HG03442 (cell line): ENCODE data around the gene CHD2.
A peak's percentile ranks its signal among the peaks of the same experiment; 100 is the strongest.

Experiments
- ATAC-seq: cut with Tn5 transposase; IDR thresholded peaks from one replicate; pipeline ENCODE4 v1.9.1; 2021; ENCODE audit warnings: mild to moderate bottlenecking, moderate library complexity; ENCODE audit not compliant: unreplicated experiment

Gene CHD2

DNA sequence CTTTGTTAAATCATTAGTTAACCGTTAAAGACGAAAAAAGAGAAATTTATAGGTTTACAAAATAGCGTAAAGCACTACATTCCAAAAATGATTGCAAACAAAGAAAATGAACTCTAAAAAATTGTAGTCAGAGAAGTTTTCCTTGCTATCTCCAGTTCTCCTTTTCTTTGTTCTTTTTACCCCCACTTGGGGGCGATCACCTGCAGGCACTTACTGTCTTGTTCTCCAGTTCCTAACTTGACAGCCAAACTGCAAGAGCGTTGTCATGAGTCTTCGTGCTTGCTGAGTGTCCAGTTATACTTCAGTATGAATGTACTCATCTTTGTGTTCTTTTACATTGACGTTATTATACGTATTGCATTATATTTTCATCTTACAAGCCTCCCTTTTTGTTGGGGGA lies 54.5 kb downstream of the CHD2 start:
- no peak for ATAC-seq

DNA sequence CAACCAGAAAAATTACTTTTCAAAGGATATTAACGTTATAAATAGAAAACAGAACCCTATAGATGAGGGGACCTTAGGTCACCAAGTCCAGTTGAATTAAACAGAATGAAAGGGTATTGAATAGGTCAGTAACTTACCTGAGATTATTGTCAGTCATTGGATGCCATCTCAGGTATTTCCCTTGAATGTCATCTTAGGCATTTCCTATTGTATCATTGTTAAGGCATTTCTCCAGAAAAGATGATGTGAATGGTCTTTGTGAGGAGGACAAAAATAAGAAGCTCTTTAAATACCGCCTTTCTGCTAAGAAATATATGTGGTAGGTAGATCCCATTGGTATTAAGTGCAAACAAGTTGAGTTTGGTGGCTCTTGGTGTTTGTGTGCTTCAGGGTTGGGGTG lies 55.6 kb downstream of the CHD2 start:
- no peak for ATAC-seq

DNA sequence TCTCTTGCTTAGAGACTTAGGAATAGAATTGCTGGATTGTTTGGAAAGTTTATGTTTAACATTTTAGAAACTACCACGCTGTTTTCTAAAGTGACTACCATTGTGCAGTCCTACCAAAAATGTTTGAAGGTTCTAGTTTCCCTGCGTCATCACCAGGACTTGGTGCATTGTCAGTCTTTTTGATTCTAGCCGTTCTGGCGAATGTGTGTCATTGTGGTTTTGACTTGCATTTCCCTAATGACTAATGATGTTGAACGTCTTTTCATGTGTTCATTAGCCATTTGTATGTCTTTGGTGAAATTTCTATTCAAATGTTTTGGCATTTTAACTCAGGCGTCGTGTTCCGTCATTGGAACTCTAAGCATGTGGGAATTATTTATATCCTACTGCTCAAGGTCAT lies 58.0 kb downstream of the CHD2 start:
- no peak for ATAC-seq

DNA sequence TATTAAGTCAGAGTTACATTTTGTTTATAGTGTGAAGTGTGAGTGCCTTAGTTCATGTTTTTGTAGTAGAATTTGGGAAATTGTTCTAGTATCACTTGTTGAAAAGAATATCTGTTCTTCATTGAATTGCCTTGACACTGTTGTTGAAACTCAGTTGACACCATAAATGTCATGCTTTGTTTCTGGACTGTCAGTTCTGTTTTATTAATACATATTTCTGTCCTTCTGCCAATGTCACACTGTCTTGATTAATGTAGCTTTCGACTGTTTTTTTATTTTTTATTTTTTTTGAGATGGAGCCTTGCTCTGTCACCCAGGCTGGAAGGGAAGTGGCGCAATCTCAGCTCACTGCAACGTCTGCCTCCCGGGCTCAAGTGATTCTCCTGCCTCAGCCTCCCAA lies 59.1 kb downstream of the CHD2 start:
- ATAC-seq: no peak

DNA sequence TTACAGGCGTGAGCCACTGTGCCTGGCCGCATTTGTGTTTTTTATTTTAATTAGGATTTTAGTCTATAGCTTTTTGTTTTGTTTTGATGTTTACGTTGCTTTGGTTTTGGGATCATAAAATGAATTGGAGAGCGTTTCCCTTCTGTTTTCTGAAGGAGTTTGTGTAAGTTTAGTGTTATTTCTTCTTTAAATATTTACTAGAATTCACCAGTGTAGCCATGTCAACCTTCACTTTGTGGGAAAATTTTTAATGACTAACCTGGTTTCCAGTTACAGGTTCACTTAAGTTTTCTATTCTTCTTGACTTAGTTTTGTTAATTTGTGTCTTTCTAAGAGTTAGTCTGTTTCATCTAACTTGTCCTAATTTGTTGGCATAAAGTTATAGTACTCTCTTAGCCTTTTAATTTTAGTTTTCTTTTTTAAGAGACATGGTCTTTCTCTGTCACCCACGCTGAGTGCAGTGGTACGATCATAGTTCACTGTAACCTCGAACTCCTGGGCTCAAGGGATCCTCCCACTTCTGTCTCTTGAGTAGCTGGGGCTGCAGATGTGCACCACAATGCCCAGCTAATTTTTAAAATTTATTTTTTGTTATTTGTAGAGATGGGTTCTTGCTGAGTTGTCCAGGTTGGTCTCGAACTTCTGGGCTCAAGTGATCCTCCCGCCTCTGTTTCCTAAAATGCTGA lies 61.0 kb downstream of the CHD2 start:
- ATAC-seq: no peak

DNA sequence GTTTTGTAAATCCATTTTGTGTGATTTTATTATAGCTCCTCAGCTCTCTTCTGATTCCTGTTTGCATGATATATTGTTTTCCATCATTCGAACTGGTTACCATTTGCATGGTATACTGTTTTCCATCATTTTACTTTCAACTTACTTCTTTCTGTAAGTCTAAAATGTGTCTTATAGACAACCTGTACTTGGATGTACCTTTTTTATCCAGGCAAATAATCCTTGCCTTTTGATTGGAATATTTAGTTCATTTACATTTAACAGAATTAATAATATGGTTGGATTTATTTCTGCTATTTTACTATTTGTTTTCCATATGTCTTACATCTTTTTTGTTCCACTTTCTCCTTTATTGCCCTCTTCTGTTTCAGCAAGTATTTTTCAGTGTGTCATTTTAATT lies 62.8 kb downstream of the CHD2 start:
- no peak for ATAC-seq

DNA sequence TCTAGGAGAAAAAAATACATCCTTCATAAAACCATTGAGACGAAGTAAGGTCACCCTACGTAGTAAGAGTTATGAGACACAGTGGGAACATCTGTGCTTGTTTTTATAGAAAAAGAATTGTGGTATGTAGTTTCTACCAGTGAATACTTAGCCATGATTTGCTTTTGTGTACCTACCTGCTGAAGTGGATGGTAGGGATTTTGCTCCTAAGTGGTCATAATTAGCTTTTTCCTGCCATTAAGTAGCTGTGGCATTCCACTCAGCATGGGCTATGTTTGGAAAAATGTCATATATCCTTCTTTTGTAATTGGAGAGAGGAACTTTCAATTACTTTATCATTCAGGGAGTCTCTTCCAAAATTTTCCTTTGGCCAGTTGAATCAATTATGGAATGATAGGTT lies 63.7 kb downstream of the CHD2 start:
- ATAC-seq: no peak

DNA sequence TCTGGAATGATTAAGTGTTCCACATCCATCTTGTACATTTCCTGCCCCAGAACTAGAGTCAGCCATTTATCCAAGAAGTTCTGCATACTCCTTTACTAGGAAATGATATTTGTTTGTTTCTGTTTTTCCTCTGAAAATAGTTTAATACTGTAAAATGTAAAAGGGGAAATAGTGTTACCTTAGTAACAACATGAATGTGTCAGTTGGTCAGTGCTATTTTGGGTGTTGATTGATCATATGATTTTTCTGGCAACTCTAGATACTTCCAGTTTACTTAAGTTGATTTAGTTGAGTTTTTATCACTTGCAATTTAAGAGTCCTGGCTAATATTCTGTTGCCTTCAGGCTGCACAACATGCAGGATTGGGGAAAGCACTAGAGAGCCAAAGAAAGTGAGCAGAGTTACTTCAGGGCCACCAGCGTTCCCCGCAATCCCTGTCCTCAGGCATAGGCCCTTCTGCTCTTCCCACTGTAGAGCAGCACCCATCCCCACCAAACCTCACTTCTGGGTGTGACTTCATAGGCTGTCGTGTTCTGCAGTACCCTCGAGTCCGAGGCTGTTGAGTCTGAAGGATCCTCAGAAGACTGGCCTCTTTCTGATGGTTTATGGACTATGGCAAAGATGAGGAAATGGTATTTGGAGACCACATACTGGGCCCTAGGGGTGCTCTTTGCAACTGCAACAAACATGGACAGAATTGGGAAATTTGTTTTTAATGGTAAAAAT lies 69.0 kb downstream of the CHD2 start:
- no peak for ATAC-seq

DNA sequence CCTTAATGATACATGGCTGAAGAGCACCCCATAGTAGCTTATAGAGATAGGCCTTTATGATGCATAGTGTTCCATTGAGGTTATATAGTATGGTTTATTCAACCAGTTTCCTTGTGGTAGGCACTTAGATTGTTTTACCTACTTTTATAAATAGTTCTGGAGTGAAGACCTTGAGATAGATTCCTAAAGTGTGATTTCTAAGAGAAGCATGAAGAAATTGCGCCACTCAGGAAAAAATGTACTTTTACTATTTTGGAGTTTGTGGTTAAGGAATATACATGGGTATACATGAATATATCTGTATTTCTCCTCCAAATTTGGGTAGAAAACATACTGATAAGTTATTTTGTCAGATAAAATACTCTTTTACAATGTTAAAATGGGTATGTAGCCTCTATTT lies 70.5 kb downstream of the CHD2 start:
- no peak for ATAC-seq

DNA sequence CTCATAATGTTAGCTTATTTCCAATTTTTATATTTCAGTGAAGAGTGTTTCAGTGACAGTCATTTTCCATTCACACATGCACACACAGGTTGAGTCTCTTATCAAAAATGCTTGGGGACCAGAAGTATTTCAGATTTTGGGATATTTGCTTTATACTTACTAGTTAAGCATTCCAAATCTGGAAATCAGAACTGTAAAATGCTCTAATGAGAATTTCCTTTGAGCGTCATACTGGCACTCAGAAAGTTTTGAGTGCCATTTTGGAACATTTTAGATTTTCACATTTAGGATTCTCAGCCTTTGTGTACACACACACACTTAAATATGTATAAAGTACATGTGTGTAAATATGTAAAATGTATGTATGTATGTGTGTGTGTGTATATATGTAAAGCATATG lies 71.0 kb downstream of the CHD2 start:
- no peak for ATAC-seq

DNA sequence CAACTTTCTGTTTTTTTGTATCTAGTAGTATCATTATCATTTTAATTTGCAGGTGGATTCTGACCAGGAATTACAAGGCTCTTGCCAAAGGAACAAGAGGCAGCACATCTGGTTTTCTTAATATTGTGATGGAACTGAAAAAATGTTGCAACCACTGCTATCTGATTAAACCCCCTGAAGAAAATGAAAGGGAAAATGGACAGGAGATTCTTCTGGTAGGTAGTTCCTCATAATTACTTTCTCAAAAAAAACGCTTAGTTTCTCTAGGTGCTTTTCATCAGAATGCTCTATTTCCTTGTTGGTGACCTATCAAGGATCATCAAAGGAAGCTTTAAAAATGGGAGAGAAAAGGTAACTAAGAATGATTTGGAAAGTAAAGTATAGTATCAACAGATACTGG lies 71.6 kb downstream of the CHD2 start:
- ATAC-seq: no peak

DNA sequence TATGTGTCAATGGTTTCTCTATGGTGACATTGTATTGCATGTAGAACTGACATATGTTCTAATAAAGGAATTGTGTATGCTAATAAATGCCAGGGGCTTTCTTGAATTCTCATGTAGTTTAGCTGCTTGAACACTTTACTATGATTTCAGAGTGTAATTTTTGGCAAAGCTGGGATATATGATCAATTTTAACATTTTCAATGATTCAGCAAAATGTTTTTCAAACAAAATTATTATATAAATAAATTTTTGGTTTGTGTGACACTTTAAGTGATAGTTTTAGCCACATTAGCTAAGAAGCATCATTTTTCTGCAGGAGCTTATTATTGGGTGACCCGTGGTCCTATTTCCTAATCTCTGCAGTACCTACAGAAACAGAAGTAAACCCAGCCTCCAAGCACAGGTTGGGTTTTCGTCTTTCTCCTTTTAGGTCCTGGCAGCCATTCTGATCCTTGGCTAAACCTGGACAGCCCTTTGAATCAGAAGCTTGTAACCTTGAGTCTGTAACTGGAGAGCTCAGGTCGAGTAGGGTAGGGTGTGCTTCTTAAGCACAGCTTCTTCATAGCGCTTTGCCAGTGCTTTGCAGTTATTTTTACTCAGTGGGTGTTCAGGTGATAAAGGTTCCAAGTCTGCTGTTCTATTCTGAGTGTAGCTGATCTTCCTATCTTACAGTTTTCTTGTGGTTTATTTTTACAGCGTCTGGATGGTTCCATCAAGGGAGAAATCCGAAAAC lies 74.2 kb downstream of the CHD2 start:
- ATAC-seq: no peak

DNA sequence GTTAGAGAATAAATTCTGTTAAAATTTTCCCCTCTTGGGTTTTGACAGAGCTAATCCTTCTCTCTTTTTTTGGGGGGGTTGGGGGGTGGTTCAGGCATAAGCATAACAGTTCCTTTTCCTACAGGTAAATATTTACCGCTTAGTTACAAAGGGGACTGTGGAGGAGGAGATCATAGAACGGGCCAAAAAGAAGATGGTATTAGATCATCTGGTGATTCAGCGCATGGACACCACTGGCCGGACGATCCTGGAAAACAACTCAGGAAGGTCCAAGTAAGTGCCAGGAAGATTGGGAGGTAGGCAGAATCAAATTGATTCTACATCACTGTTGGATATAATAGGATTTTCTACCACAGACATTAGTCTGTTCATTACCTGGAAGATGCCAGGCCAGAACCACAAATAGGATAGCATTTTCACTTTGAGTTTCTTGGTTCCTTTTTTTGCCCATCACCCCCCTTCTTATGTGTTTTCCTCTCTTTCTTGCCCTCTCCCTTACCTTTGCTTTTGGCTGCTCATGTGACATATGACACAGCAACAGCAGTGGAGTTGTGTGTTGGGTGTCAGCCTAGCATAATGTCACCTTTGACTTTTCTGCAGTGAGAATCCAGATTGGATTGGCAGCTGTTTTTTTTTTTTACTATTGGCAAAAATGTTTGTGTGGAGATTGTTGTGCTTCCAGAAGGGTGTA lies 79.0 kb downstream of the CHD2 start:
- peak; percentile 47 for ATAC-seq

DNA sequence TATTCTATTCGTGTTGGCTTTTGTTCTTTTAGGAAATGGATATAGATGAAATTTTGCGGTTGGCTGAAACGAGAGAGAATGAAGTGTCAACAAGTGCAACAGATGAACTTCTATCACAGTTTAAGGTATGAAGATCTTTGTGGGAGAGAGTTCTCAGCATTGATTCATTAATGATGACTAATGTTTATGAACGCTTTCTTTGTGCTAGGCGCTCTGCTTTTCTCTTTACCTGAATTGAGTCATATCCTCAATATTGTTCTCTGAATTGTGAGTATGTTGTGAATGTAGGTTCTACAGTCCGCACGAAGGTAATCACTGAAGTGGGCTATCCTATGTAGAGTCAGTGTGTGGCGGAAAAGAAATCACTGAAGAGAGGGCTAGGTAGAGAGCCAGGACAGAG lies 81.2 kb downstream of the CHD2 start:
- no peak for ATAC-seq

DNA sequence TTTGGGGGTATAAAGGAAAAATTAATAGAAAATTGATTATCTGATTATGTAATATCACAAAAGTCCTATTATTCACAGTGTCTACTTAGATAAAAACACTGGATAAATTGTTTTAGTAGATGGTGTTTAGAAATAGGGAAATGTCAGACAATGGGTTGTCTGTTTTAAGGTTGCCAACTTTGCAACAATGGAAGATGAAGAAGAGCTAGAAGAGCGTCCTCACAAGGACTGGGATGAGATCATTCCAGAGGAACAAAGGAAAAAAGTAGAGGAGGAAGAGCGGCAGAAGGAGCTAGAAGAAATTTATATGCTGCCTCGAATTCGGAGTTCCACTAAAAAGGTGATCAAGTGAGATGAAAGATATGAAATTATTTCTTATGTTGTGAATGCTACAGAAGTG lies 84.0 kb downstream of the CHD2 start:
- ATAC-seq: no peak

DNA sequence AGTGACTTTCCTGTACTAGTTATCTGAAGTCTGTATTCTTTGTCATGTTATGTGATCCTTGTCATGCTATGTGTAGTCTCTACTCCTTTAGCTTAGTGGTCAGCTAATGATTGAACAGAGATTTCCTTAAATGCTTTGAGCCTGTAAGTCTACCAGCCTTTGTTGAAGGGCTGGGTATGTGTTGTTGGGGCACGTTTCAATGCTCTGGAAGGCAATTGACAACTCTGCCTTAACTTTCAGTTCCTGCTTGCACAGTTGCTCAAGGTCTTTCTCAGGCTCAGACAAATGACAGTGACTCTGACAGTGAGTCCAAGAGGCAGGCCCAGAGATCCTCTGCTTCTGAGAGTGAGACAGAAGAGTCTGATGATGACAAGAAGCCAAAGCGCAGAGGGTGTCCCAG lies 89.3 kb downstream of the CHD2 start:
- no peak for ATAC-seq

DNA sequence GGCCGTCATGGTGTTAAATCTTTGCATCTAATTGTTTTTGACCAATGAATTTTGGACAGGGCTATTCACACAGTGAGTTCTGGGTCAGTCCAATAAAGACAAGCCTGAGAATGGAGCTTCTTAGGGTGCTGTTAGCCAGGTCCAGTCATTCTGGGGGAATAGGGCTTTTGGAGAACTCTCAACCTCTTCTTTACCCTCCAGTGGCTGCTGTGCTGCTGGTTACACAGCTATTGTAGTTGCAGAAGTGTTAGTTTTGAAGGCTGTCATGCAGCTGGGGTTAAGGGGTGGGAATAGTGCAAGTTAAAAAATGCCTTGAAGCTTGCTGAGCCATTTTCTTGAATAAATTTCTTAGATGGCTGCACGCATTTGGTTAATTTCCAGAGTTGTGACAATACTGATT lies 89.9 kb downstream of the CHD2 start:
- ATAC-seq: no peak

DNA sequence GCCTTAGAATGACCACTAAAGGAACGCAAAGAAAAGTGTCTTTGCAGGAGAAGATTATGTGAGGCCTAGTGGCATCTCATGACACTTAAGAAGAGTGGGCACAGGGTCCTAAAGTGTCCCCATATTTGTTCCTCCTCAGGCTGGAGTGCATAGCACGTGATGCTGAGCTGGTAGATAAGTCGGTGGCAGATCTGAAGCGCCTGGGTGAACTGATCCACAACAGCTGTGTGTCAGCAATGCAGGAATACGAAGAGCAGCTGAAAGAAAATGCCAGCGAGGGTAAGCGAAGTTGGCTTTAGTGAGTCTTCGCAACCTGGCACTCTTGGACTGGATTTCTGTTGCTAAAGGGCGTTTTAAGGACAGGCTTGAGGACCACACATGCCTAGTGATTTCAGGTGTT lies 92.6 kb downstream of the CHD2 start:
- ATAC-seq: no peak

DNA sequence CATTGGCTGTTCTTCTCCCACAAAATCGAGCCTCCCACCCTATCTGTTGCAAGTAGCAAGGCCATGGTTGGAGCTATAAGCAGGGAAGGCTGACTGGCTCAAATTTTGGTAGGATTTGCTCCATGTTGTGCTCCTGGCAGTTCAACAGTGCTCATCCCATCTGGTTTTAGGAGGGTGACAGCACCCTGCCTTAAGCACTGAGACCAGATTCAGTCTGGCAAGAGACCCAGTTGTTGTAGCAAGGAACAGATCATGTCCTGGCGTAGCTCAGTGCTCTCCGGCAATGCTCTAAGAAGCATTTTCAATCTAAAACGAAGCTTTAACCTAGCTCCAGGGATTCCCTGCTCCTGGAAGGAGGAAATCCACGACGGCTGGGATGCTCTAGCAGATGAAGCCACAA lies 97.7 kb downstream of the CHD2 start:
- no peak for ATAC-seq

DNA sequence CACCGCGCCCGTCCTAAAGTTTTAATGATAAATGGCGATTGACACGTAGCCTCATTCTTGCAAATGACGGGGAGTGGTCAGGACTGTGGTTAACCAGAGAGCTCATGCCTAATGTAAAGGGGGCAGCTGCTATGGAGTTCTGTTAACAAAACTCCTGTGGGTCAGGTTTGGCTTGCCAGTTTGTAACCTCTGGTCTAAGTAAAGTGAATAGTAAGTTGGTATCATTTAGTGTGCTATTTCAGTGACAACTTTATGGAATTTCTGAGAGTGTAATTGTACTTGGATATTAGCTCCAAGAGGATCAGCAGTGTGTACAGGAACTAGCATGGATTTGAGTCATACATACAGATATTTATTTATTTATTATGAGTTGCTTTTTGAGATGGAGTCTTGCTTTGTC lies 101.0 kb downstream of the CHD2 start:
- no peak for ATAC-seq

DNA sequence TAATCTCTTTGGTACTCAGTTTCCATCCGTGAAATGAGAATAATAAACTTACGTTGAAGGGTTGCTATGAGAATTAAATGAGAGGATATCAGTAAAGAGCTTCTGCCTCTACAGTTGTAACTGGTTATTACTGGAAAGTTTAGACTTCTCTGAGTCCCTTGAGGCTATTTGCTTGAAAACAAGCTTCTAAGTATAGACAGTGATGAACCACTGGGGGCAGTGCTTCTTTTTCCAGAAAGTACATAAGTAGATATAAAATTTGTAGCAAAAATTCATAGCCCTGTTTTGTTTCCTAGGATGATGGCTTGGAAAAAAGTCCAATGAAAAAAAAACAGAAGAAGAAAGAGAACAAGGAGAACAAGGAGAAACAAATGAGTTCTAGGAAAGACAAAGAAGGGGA lies 101.8 kb downstream of the CHD2 start:
- no peak for ATAC-seq

DNA sequence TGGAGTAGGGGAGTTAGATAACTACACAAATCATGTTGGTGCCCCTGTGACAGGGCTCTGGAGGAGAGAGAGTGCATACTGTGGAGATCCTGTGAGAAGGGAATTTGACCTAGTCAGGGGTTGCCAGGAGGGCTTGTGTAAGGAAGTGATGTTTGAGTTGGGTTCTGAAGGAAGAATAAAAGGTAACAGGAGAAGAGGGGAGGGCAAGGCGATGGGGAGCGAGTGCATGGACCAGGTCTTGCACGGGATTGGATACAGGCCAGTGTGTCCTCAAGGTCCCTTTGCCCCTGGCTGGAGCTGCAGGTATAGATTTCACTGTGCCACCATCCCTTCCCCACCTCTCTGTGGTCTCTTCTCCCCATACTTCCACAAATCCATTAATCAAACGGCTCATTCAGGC lies 105.0 kb downstream of the CHD2 start:
- no peak for ATAC-seq
